HG03565 (cell line): ENCODE measurements around the gene HSD17B14.
"Not testable (repeated sequence)": the region's sequence is repeated elsewhere in the genome, so short reads cannot be mapped to it uniquely, and the experiment has no call there.

ENCODE experiments used
- ATAC-seq: cut with Tn5 transposase; IDR thresholded peaks from one replicate; pipeline ENCODE4 v1.9.1; 2021; ENCODE audit warnings: mild to moderate bottlenecking, moderate library complexity; ENCODE audit not compliant: unreplicated experiment

Gene HSD17B14

GRCh38 chr19:48836089-48837017 lies at the start of gene HSD17B14:
TSS of gene HSD17B14 (minus strand) at chr19:48836491. CDS start at chr19:48836411, 80 bp downstream.
- ATAC-seq: no peak

GRCh38 chr19:48883726-48884125 lies 47.4 kb upstream of the HSD17B14 start:
- no peak for ATAC-seq

GRCh38 chr19:48881741-48882657 lies 45.7 kb upstream of the HSD17B14 start:
- ATAC-seq: no peak

- ATAC-seq: not testable (repeated sequence)
Observed at GRCh38 chr19:48879696-48880095, 43.4 kb upstream of the HSD17B14 start.

- no peak for ATAC-seq
Observed at GRCh38 chr19:48879025-48879637, 42.8 kb upstream of the HSD17B14 start.

GRCh38 chr19:48878196-48879024 lies 42.1 kb upstream of the HSD17B14 start:
- no peak for ATAC-seq

- no peak for ATAC-seq
Observed at GRCh38 chr19:48877855-48878195, 41.5 kb upstream of the HSD17B14 start.

- ATAC-seq: not testable (repeated sequence)
Observed at GRCh38 chr19:48876043-48876981, 40.0 kb upstream of the HSD17B14 start.

GRCh38 chr19:48874303-48875135 lies 38.2 kb upstream of the HSD17B14 start:
- ATAC-seq: no peak

- no peak for ATAC-seq
Observed at GRCh38 chr19:48873476-48874302, 37.4 kb upstream of the HSD17B14 start.

- ATAC-seq: no peak
Observed at GRCh38 chr19:48872884-48873475, 36.7 kb upstream of the HSD17B14 start.

- ATAC-seq: peak; percentile 51
Observed at GRCh38 chr19:48872182-48872883, 36.0 kb upstream of the HSD17B14 start, which contains the start of gene PPP1R15A. TSS of gene PPP1R15A (plus strand) at chr19:48872421. CDS start at chr19:48873234, 813 bp downstream.

GRCh38 chr19:48871471-48872181 lies 35.3 kb upstream of the HSD17B14 start:
- ATAC-seq: not testable (repeated sequence)

- no peak for ATAC-seq
Observed at GRCh38 chr19:48870048-48870447, 33.8 kb upstream of the HSD17B14 start.

GRCh38 chr19:48868114-48868886 lies 32.0 kb upstream of the HSD17B14 start, which contains the start of gene PLEKHA4:
TSS of gene PLEKHA4 (minus strand) at chr19:48868617. CDS start at chr19:48867620, 997 bp downstream.
- ATAC-seq: no peak
